GM23248 (cell line): ENCODE data around the gene ASPHD2. TPM values are rescaled to one million over a fixed set of nuclear protein-coding genes. Genes with fewer than 3 reads are reported as not detected.
A peak's percentile ranks its signal among the peaks of the same experiment; 100 is the strongest.
"Not testable (repeated sequence)": the region's sequence is repeated elsewhere in the genome, so short reads cannot be mapped to it uniquely, and the experiment has no call there.

Source experiments
- DNase-seq: peaks from one replicate; pipeline ENCODE4 v3.0.0-alpha.2; 2015
- H2AFZ ChIP-seq: fragments of 200-600 bp; sonication (generic); 2 replicates; pipeline ENCODE4 v1.6.1; 2016; ENCODE audit warnings: antibody characterized with exemption
- H3F3A ChIP-seq: fragments of 200-600 bp; sonication (generic); 2 replicates; pipeline ENCODE4 v1.6.1; 2016; ENCODE audit warnings: mild to moderate bottlenecking, antibody characterized with exemption, mixed run types; ENCODE audit not compliant: insufficient read depth
- H3K27ac ChIP-seq: fragments of 200-600 bp; sonication (generic); 2 replicates; pipeline ENCODE4 v1.5.1; 2016; ENCODE audit warnings: mild to moderate bottlenecking
- H3K27me3 ChIP-seq: fragments of 200-600 bp; sonication (generic); replicated peaks from 2 replicates; pipeline ENCODE4 v1.6.1; 2016; ENCODE audit warnings: mild to moderate bottlenecking; ENCODE audit not compliant: insufficient read depth
- H3K36me3 ChIP-seq: fragments of 200-600 bp; sonication (generic); 2 replicates; pipeline ENCODE4 v1.6.1; 2016; ENCODE audit warnings: low read depth, mild to moderate bottlenecking
- H3K4me1 ChIP-seq: fragments of 200-600 bp; sonication (generic); 2 replicates; pipeline ENCODE4 v1.6.1; 2016; ENCODE audit warnings: mild to moderate bottlenecking; ENCODE audit not compliant: insufficient read depth
- H3K4me2 ChIP-seq: fragments of 200-600 bp; sonication (generic); one replicate; pipeline ENCODE4 v1.6.1; 2016; ENCODE audit warnings: mild to moderate bottlenecking; ENCODE audit not compliant: unreplicated experiment
- H3K4me3 ChIP-seq: fragments of 200-600 bp; sonication (generic); 2 replicates; pipeline ENCODE4 v1.5.1; 2016; ENCODE audit warnings: mild to moderate bottlenecking
- H3K79me2 ChIP-seq: fragments of 200-600 bp; sonication (generic); 2 replicates; pipeline ENCODE4 v1.6.1; 2016; ENCODE audit warnings: mild to moderate bottlenecking; ENCODE audit not compliant: insufficient read depth
- H3K9ac ChIP-seq: fragments of 200-600 bp; sonication (generic); 2 replicates; pipeline ENCODE4 v1.6.1; 2016; ENCODE audit warnings: mild to moderate bottlenecking
- H3K9me2 ChIP-seq: fragments of 200-600 bp; sonication (generic); 2 replicates; pipeline ENCODE4 v1.6.1; 2016; ENCODE audit warnings: mixed run types, mild to moderate bottlenecking, moderate library complexity; ENCODE audit not compliant: insufficient read depth
- H3K9me3 ChIP-seq: fragments of 200-600 bp; sonication (generic); one replicate; pipeline ENCODE4 v1.6.1; 2017; ENCODE audit warnings: low read depth
- H4K20me1 ChIP-seq: fragments of 200-600 bp; sonication (generic); 2 replicates; pipeline ENCODE4 v1.6.0; 2016; ENCODE audit not compliant: insufficient read depth
- EZH2 ChIP-seq: fragments of 200-600 bp; sonication (generic); IDR thresholded peaks from 2 replicates; pipeline ENCODE4 v1.6.1; 2018; ENCODE audit warnings: antibody characterized with exemption, mild to moderate bottlenecking; ENCODE audit not compliant: insufficient read depth, poor library complexity, severe bottlenecking
- EZH2phosphoT487 ChIP-seq: fragments of 200-600 bp; sonication (generic); IDR thresholded peaks from 2 replicates; pipeline ENCODE4 v1.6.1; 2018; ENCODE audit warnings: antibody characterized with exemption, moderate library complexity, mild to moderate bottlenecking, low read depth; ENCODE audit not compliant: insufficient read depth
- WGBS, 2 experiments: methylation state at CpG; one replicate each; pipeline ENCODE4 v1.1.6; 2015 to 2017; ENCODE audit warnings: low lambda C conversion rate in 2 of 2, low coverage in 1 of 2; ENCODE audit errors: missing lambda C conversion rate in 2 of 2; 5-methylcytosine and 5-hydroxymethylcytosine counted together
- in situ Hi-C: fragments of 300-500 bp; cut with MboI; formaldehyde crosslinking; loops from 2 replicates; pipeline ENCODE4 v1.15.0; 2020
- polyA plus RNA-seq: library from polyadenylated mRNA; unstranded; fragments of >200 nt; fragmentation: Nextera tagmentation; extraction: Ambion mirVana; gene quantifications from 2 replicates; pipeline ENCODE4 v1.2.1, GENCODE V29; 2016
- total RNA-seq: library from RNA; depleted of rRNA; stranded (reverse); fragments of >200 nt; shearing (Covaris generic); gene quantifications from 2 replicates; pipeline ENCODE4 v1.2.3, GENCODE V29; 2014

ASPHD2 gene
- total and polyA plus RNA-seq, 2 experiments from 2014 or later: 0.73 to 1.8 TPM

DNA sequence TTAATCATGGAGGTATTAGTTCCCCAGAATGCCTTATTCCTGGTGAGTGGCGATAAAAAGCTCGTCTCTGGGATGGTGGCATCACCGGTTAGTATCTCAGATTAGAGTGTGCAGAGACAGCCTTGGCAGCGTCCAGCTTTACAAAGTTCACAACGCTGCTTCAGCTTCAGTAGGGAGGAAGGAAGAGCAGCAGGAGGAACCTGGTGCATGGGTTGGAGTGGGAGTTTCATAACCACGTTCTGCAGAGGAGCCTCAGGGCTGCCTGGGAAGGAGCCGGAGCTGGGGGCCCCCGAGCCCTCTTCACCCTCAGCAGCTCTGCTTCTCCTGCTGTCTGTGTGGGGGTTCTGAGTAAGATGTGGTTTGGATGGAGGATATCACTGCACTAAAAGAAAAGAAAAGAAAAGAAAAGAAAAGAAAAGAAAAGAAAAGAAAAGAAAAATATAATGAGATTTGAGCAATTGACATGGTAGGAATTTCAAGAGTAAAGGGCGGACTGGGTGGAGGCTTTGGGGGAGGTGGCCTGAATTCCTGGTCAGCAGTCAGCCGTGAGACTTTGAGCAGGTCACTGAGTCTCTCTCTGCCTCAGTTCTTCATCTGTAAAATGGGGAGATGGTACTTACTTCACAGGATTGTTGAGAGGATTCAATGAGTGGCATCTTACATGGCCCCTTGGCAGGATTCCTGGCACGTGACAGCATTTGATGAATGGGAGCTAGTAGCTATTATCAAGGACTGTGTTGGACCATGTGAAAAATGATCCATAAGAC, 6.5 kb downstream of the ASPHD2 start:
- in situ Hi-C loops: no loop called here
- H3K36me3 ChIP-seq: no peaks in the 10 kb centered on the region
- H3K4me3 ChIP-seq: no peak overlapping the region
- H2AFZ ChIP-seq: no peak overlapping the region
- H3K79me2 ChIP-seq: no peaks in the 10 kb centered on the region
- no peak for DNase-seq
- H4K20me1 ChIP-seq: no peaks in the 10 kb centered on the region
- H3K4me1 ChIP-seq: peaks cover 7% of the 10 kb centered on the region; the same call in 1 of the 2 replicates
- no peaks in the 10 kb centered on the region for H3K27me3 ChIP-seq
- TF ChIP-seq EZH2phosphoT487: no peak
- TF ChIP-seq EZH2: no peak
- WGBS, 2 experiments: 78 to 79% methylated on average over 11 of the region's 11 CpGs
- H3K9me3 ChIP-seq: no peaks in the 10 kb centered on the region
- no peak overlapping the region for H3K4me2 ChIP-seq
- 0 out of 2 replicates have a peak, but pooled peaks cover 5% of the 10 kb centered on the region for H3F3A ChIP-seq
- H3K9ac ChIP-seq: no peak overlapping the region
- no peak overlapping the region for H3K27ac ChIP-seq
- no peaks in the 10 kb centered on the region for H3K9me2 ChIP-seq

- Histone ChIP-seq H3K4me1 (peaks cover 7% of the 10 kb centered on the region; the same call in 1 of the 2 replicates), H3K4me2 (no peak overlapping the region), H3K27me3 (no peaks in the 10 kb centered on the region), H3K9ac (no peak overlapping the region), H4K20me1 (no peaks in the 10 kb centered on the region), H3K36me3 (no peaks in the 10 kb centered on the region), H2AFZ (no peak overlapping the region), H3K9me3 (no peaks in the 10 kb centered on the region), H3K4me3 (no peak overlapping the region), H3K79me2 (no peaks in the 10 kb centered on the region), H3K9me2 (no peaks in the 10 kb centered on the region), H3F3A (no peaks in the 10 kb centered on the region), H3K27ac (no peak overlapping the region)
- WGBS, 2 experiments: 84 to 88% methylated on average over 11 of the region's 11 CpGs
- TF ChIP-seq EZH2phosphoT487: no peak
- TF ChIP-seq EZH2: no peak
- in situ Hi-C loops: no loop called here
- DNase-seq: no peak
Measured at GRCh38 chr22:26436903-26437515, 7.9 kb downstream of the ASPHD2 start.

- TF ChIP-seq EZH2phosphoT487: no peak
- no peak for DNase-seq
- H3K36me3 ChIP-seq: no peaks in the 10 kb centered on the region
- H3K27ac ChIP-seq: no peak overlapping the region
- in situ Hi-C loops: no loop called here
- peaks cover 7% of the 10 kb centered on the region; the same call in 1 of the 2 replicates for H3K4me1 ChIP-seq
- H3K27me3 ChIP-seq: no peaks in the 10 kb centered on the region
- H3K4me2 ChIP-seq: no peak overlapping the region
- 83 to 86% methylated on average over 14 of the region's 14 CpGs for WGBS, 2 experiments
- no peaks in the 10 kb centered on the region for H4K20me1 ChIP-seq
- H3K79me2 ChIP-seq: no peaks in the 10 kb centered on the region
- H3K4me3 ChIP-seq: no peak overlapping the region
- no peaks in the 10 kb centered on the region for H3K9me3 ChIP-seq
- H3K9ac ChIP-seq: no peak overlapping the region
- H3F3A ChIP-seq: no peaks in the 10 kb centered on the region
- H2AFZ ChIP-seq: no peak overlapping the region
- H3K9me2 ChIP-seq: no peaks in the 10 kb centered on the region
Measured at GRCh38 chr22:26437694-26438392, 8.8 kb downstream of the ASPHD2 start.

DNA sequence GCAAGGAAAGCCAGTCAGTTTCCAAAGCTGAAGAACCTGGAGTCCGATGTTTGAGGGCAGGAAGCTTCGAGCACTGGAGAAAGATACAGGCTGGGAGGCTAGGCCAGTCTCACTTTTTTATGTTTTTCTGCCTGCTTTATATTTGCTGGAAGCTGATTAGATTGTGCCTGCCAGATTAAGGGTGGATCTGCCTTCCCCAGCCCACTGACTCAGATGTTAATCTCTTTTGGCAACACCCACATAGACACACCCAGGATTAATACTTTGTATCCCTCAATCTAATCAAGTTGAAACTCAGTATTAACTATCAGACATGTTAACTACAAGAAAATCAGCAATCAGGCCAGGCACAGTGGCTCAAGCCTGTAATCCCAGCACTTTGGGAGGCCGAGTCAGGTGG, 9.7 kb downstream of the ASPHD2 start:
- WGBS, 2 experiments: 7 to 25% methylated on average over 3 of the region's 3 CpGs
- H3K9me3 ChIP-seq, H3K4me1 ChIP-seq, in situ Hi-C loops, H3K4me2 ChIP-seq, H3K9ac ChIP-seq, H3K27me3 ChIP-seq, H3K27ac ChIP-seq, H3K36me3 ChIP-seq, H3F3A ChIP-seq, H2AFZ ChIP-seq, H3K9me2 ChIP-seq, H3K79me2 ChIP-seq, H3K4me3 ChIP-seq, H4K20me1 ChIP-seq: not testable (repeated sequence)
- DNase-seq: peak; percentile 14
